Keratinocyte (primary cell): ENCODE data around the gene OASL. TPM values are rescaled to one million over a fixed set of nuclear protein-coding genes. Genes with fewer than 3 reads are reported as not detected.

Experiments
- DNase-seq: peaks from one replicate; pipeline ENCODE4 v3.0.0-alpha.2; 2011; ENCODE audit warnings: low read depth, missing footprints, low spot score
- FAIRE-seq: peaks from 2 replicates; lab custom pipeline; 2011; peaks lifted over from hg19 to GRCh38; lab: Jason Lieb, UNC
- H2AFZ ChIP-seq: 2 replicates; pipeline ENCODE4 v1.6.0; 2012; ENCODE audit warnings: low read length, control low read depth, inconsistent platforms; ENCODE audit not compliant: control insufficient read depth
- H3K27ac ChIP-seq: 2 replicates; pipeline ENCODE4 v1.5.1; 2011; ENCODE audit warnings: low read length; ENCODE audit not compliant: control insufficient read depth, insufficient read depth
- H3K27me3 ChIP-seq: 3 replicates; pipeline ENCODE4 v1.6.0; 2011; ENCODE audit warnings: low read length; ENCODE audit not compliant: control insufficient read depth, insufficient read depth; ENCODE audit errors: extremely low read depth
- H3K36me3 ChIP-seq, 2 experiments: 2 replicates in 1 of 2; 3 replicates in 1 of 2; pipeline ENCODE4 v1.5.1; 2011; ENCODE audit warnings: low read length in 2 of 2, mild to moderate bottlenecking in 1 of 2; ENCODE audit not compliant: control insufficient read depth in 2 of 2, insufficient read depth in 2 of 2; ENCODE audit errors: extremely low read depth in 1 of 2
- H3K4me1 ChIP-seq: 3 replicates; pipeline ENCODE4 v1.5.1; 2011; ENCODE audit warnings: low read length; ENCODE audit not compliant: control insufficient read depth, insufficient read depth; ENCODE audit errors: extremely low read depth
- H3K4me2 ChIP-seq: 3 replicates; pipeline ENCODE4 v1.6.0; 2011; ENCODE audit warnings: low read depth, low read length; ENCODE audit not compliant: control insufficient read depth, insufficient read depth; ENCODE audit errors: extremely low read depth
- H3K4me3 ChIP-seq, 3 experiments: fragments of 200-600 bp in 1 of 3; sonication (generic) in 1 of 3; 2 replicates in 2 of 3; 3 replicates in 1 of 3; pipeline ENCODE4 v1.5.1; 2011 to 2016; ENCODE audit warnings: low read length in 3 of 3, mild to moderate bottlenecking in 3 of 3, control low read depth in 2 of 3, inconsistent platforms in 1 of 3, low read depth in 1 of 3, mixed read lengths in 1 of 3, mixed run types in 1 of 3, moderate library complexity in 1 of 3; ENCODE audit not compliant: control insufficient read depth in 2 of 3, insufficient read depth in 2 of 3; ENCODE audit errors: extremely low read depth in 1 of 3
- H3K79me2 ChIP-seq: 2 replicates; pipeline ENCODE4 v1.6.0; 2012; ENCODE audit warnings: low read length; ENCODE audit not compliant: control insufficient read depth, insufficient read depth
- H3K9ac ChIP-seq: 3 replicates; pipeline ENCODE4 v1.6.0; 2011; ENCODE audit warnings: low read length; ENCODE audit not compliant: control insufficient read depth, insufficient read depth; ENCODE audit errors: extremely low read depth
- H3K9me1 ChIP-seq: 3 replicates; pipeline ENCODE4 v1.6.0; 2011; ENCODE audit warnings: low read length; ENCODE audit not compliant: control insufficient read depth, insufficient read depth; ENCODE audit errors: extremely low read depth
- H3K9me3 ChIP-seq: 2 replicates; pipeline ENCODE4 v1.5.1; 2012; ENCODE audit warnings: low read depth, low read length; ENCODE audit not compliant: control insufficient read depth
- H4K20me1 ChIP-seq: 3 replicates; pipeline ENCODE4 v1.6.0; 2011; ENCODE audit warnings: low read length; ENCODE audit not compliant: control insufficient read depth, insufficient read depth; ENCODE audit errors: extremely low read depth
- EZH2 ChIP-seq: IDR thresholded peaks from one replicate; pipeline ENCODE4 v1.6.1; 2012; ENCODE audit warnings: inconsistent platforms, mild to moderate bottlenecking, low read length, moderate library complexity
- dilution Hi-C: fragments of 300-500 bp; cut with MboI; formaldehyde crosslinking; loops from one replicate; pipeline ENCODE4 v1.7.0; 2020; ENCODE audit warnings: low sequenced_read_pairs; ENCODE audit not compliant: extremely low pct_ligation_motif_present
- polyA plus RNA-seq, 5 experiments: library from polyadenylated mRNA; depleted of rRNA in 3 of 5; stranded (reverse) in 3 of 5; stranded (forward) in 1 of 5; unstranded in 1 of 5; fragments of >200 nt; gene quantifications; 1 replicate in 1 of 5; 2 replicates in 3 of 5; 3 replicates in 1 of 5; pipeline versions ENCODE4 v1.2.1 to v1.2.3, GENCODE V29; 2011 to 2012; ENCODE audit warnings: missing spikeins in 2 of 5, low read depth in 1 of 5, low replicate concordance in 1 of 5
- TF ChIP-seq, protein P1 (sequence below), 3 experiments: IDR thresholded peaks in 1 of 3; conservative IDR thresholded peaks in 1 of 3; optimal IDR thresholded peaks in 1 of 3; 2 replicates in 2 of 3; 3 replicates in 1 of 3; pipeline versions ENCODE3 to v1.5.1; 2011; ENCODE audit warnings: low read length in 3 of 3, mild to moderate bottlenecking in 3 of 3, moderate library complexity in 2 of 3, control low read depth in 1 of 3, inconsistent platforms in 1 of 3; ENCODE audit not compliant: insufficient read depth in 2 of 3; ENCODE audit errors: extremely low read depth in 1 of 3

The OASL gene
- polyA plus RNA-seq, 1 donor (not counting 4 experiments of a cell fraction or from before 2014, with no cell fraction given) = 3.6 TPM

DNA sequence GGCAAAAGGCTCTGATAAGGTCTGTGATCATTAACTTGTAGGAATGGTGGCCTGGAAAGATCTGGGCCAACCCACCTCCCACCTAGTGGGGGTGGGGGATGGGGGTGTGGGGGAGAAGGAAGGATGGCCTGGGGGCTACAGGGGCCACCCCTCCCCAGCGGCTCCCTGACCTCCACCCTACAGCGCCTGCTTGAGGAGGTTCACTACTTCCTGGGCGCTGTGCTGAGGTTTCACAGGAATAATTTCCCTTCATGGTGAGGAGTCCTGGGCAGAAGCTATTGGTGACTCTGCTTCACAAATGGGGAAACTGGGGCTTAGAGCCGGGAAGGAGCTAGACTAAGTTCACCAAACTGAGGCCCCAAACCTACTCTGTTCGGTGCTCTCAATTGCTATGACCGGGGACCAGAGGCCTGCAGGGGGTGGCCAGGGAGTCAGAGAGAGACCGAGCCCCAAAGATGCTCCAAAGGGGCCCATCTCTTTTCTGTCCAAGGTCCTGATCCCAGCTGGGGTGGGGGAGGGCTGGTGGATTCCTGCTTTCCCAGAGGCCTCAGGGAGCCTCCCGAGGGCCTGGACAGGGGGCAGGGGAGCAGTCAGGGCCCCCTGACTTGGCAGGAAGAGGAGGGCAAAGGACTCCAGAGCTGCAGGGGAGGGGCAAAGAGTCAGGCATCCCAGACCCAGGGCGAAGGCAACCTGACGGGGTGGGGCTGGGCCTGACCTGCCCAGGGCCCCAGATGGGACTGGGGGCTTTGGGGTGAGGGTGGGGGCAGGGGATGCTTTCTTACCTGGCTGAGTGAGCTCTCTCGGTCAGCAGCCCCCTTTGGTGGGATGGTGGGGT, 59.0 kb downstream of the OASL start:
- no peak for FAIRE-seq
- H3K27me3 ChIP-seq = no peaks in the 10 kb centered on the region
- H3K9me1 ChIP-seq = no peaks in the 10 kb centered on the region
- H3K36me3 ChIP-seq = no peaks in the 10 kb centered on the region
- no peak overlapping the region for H3K27ac ChIP-seq
- no peaks in the 10 kb centered on the region for H4K20me1 ChIP-seq
- no peak for TF ChIP-seq EZH2
- TF ChIP-seq, protein P1, sequence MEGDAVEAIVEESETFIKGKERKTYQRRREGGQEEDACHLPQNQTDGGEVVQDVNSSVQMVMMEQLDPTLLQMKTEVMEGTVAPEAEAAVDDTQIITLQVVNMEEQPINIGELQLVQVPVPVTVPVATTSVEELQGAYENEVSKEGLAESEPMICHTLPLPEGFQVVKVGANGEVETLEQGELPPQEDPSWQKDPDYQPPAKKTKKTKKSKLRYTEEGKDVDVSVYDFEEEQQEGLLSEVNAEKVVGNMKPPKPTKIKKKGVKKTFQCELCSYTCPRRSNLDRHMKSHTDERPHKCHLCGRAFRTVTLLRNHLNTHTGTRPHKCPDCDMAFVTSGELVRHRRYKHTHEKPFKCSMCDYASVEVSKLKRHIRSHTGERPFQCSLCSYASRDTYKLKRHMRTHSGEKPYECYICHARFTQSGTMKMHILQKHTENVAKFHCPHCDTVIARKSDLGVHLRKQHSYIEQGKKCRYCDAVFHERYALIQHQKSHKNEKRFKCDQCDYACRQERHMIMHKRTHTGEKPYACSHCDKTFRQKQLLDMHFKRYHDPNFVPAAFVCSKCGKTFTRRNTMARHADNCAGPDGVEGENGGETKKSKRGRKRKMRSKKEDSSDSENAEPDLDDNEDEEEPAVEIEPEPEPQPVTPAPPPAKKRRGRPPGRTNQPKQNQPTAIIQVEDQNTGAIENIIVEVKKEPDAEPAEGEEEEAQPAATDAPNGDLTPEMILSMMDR (optimal IDR thresholded peaks at IDR 0.05 in 1 of 3, IDR thresholded peaks at IDR 0.05 in 1 of 3, conservative IDR thresholded peaks at IDR 0.05 in 1 of 3; ENCODE audit: extremely low read depth in 1 of 3, insufficient read depth in 2 of 3, low read length in 3 of 3) = no peak
- no peak overlapping the region for H3K9ac ChIP-seq
- no peaks in the 10 kb centered on the region for H3K79me2 ChIP-seq
- H2AFZ ChIP-seq = no peak overlapping the region
- H3K4me3 ChIP-seq = no peak overlapping the region
- no peak overlapping the region for H3K4me2 ChIP-seq
- peaks cover 3% of the 10 kb centered on the region for H3K4me1 ChIP-seq
- dilution Hi-C loops = no loop called here
- no peak for DNase-seq
- no peaks in the 10 kb centered on the region for H3K9me3 ChIP-seq

DNA sequence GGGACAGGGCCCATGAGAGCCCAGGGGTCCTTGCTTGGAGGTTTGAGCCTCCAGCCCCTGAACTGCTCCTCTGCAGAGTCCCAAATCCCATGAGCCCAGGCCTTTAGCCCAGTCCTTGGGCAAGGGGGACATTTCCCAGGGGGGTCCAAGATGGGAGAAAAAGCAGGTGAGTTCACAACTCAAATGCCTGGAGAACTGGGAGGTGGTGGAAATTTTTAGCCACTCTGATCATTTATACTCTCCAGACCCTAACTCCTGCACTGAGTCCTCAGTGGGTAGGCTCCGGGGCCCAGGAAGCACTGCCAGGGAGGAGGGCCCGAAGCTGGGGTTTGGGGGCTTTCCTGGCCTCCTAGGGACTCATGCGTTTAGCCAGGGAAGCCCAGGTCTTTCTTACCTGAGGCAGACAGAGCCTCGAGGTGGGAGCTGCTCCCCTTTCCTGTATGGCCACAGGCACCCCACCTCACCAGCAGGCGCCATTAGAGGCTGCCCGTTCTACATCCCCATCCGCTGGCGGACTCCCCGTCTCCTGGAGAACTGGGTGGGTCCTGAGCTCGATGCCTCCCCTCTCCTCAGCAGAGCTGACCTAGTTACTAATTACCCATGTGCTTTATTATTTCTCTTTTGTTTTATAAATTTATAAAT, 59.7 kb downstream of the OASL start:
- no peak for FAIRE-seq
- TF ChIP-seq EZH2 = no peak
- TF ChIP-seq, protein P1 (optimal IDR thresholded peaks at IDR 0.05 in 1 of 3, IDR thresholded peaks at IDR 0.05 in 1 of 3, conservative IDR thresholded peaks at IDR 0.05 in 1 of 3; ENCODE audit: extremely low read depth in 1 of 3, insufficient read depth in 2 of 3, low read length in 3 of 3) = no peak

More for the DNA sequence above, 59.7 kb downstream of the OASL start:
- H3K9me3 ChIP-seq = no peaks in the 10 kb centered on the region
- dilution Hi-C loops = no loop called here
- H3K9ac ChIP-seq = no peak overlapping the region
- no peak overlapping the region for H3K4me2 ChIP-seq
- no peak overlapping the region for H3K27ac ChIP-seq
- no peak overlapping the region for H3K4me3 ChIP-seq
- H3K79me2 ChIP-seq = no peaks in the 10 kb centered on the region
- no peak for DNase-seq
- H3K27me3 ChIP-seq = no peaks in the 10 kb centered on the region
- no peaks in the 10 kb centered on the region for H3K36me3 ChIP-seq
- no peaks in the 10 kb centered on the region for H3K9me1 ChIP-seq
- H3K4me1 ChIP-seq = peaks cover 3% of the 10 kb centered on the region
- no peaks in the 10 kb centered on the region for H4K20me1 ChIP-seq
- no peak overlapping the region for H2AFZ ChIP-seq
